Neutrophil (primary cell): Measurements from ENCODE around the gene PCNX4.

Experiments
- H3K27ac ChIP-seq: fragments of 200-600 bp; sonication (generic); 2 replicates; pipeline ENCODE4 v1.5.1; 2016; ENCODE audit warnings: mild to moderate bottlenecking, moderate library complexity
- H3K27me3 ChIP-seq: fragments of 200-600 bp; sonication (generic); 2 replicates; pipeline ENCODE4 v1.6.0; 2016; ENCODE audit warnings: mild to moderate bottlenecking
- H3K36me3 ChIP-seq: fragments of 200-600 bp; sonication (generic); 2 replicates; pipeline ENCODE4 v1.5.1; 2017
- H3K4me1 ChIP-seq, 2 experiments: fragments of 200-600 bp in 1 of 2; sonication (generic) in 1 of 2; 1 replicate in 1 of 2; 2 replicates in 1 of 2; pipeline versions ENCODE4 v1.5.1 to v1.6.1; 2013 to 2016; ENCODE audit warnings: low read depth in 1 of 2, low read length in 1 of 2, mild to moderate bottlenecking in 1 of 2, moderate library complexity in 1 of 2; ENCODE audit not compliant: control insufficient read depth in 1 of 2, insufficient read depth in 1 of 2
- H3K4me3 ChIP-seq, 2 experiments: fragments of 200-600 bp in 1 of 2; sonication (generic) in 1 of 2; 1 replicate in 1 of 2; 2 replicates in 1 of 2; pipeline ENCODE4 v1.5.1; 2013 to 2016; ENCODE audit warnings: low read depth in 1 of 2, low read length in 1 of 2, mild to moderate bottlenecking in 1 of 2, moderate library complexity in 1 of 2
- H3K9me3 ChIP-seq: fragments of 200-600 bp; sonication (generic); 2 replicates; pipeline ENCODE4 v1.5.1; 2016
- TF ChIP-seq, protein P1 (sequence below): fragments of 200-600 bp; sonication (generic); IDR thresholded peaks from 2 replicates; pipeline ENCODE4 v1.5.1; 2016; ENCODE audit warnings: antibody characterized with exemption

The PCNX4 gene

DNA sequence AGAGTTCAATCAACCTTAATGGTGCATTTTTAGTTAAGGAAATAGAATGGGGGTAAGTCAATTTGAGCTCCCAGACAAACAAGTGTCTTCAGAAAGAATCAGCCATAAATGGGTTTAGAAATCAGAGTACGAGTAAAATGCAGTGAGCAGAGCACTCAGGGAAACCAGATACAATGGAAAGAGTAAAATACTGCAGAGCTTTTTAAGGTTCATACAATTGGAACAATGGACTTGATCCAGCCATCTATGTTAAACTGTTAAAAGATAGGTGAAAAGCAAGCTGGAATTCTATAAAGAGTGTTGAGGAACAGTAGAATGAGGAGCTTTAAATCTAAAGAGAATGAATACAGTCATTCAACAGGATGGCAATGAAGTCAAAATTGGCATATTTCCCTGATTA is 23.8 kb upstream of the PCNX4 start:
- no peak overlapping the region for H3K4me3 ChIP-seq

DNA sequence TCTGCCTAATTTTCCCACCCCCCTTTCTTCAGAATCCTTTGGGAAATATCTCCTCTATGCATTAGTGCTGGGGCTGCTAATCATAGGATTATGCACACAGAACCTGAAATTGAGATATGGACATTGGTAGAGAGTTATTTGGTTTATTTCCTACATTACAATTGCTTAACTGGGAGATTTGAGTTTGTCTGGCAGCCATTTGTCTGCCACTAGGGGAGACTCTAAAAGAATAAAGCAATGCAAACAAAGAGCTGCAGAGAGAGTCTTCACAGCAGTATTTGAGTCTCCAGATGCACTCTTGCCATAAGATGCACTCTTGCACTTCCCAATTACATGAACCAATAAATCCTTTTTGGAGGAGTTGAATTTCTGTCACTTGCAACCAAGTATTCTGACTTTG is 12.0 kb upstream of the PCNX4 start:
- Histone ChIP-seq H3K4me3 (no peak overlapping the region), H3K9me3 (no peaks in the 10 kb centered on the region), H3K36me3 (no peaks in the 10 kb centered on the region), H3K4me1 (peaks cover 0 to 6% of the 10 kb centered on the region in 2 experiments), H3K27ac (no peak overlapping the region), H3K27me3 (no peaks in the 10 kb centered on the region)
- TF ChIP-seq, protein P1, sequence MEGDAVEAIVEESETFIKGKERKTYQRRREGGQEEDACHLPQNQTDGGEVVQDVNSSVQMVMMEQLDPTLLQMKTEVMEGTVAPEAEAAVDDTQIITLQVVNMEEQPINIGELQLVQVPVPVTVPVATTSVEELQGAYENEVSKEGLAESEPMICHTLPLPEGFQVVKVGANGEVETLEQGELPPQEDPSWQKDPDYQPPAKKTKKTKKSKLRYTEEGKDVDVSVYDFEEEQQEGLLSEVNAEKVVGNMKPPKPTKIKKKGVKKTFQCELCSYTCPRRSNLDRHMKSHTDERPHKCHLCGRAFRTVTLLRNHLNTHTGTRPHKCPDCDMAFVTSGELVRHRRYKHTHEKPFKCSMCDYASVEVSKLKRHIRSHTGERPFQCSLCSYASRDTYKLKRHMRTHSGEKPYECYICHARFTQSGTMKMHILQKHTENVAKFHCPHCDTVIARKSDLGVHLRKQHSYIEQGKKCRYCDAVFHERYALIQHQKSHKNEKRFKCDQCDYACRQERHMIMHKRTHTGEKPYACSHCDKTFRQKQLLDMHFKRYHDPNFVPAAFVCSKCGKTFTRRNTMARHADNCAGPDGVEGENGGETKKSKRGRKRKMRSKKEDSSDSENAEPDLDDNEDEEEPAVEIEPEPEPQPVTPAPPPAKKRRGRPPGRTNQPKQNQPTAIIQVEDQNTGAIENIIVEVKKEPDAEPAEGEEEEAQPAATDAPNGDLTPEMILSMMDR: no peak

More for the DNA sequence above, 23.8 kb upstream of the PCNX4 start:
- peaks cover 2% of the 10 kb centered on the region for H3K27me3 ChIP-seq
- no peaks in the 10 kb centered on the region for H3K9me3 ChIP-seq
- no peak overlapping the region for H3K27ac ChIP-seq
- no peaks in the 10 kb centered on the region for H3K36me3 ChIP-seq
- no peaks in the 10 kb centered on the region for H3K4me1 ChIP-seq
- TF ChIP-seq, protein P1: no peak

GRCh38 chr14:60085085-60085484 is 6.6 kb upstream of the PCNX4 start:
- TF ChIP-seq, protein P1: no peak
- peaks cover 0 to 6% of the 10 kb centered on the region in 2 experiments for H3K4me1 ChIP-seq
- H3K27ac ChIP-seq: no peak overlapping the region
- H3K27me3 ChIP-seq: no peaks in the 10 kb centered on the region
- no peak overlapping the region for H3K4me3 ChIP-seq
- H3K9me3 ChIP-seq: no peaks in the 10 kb centered on the region
- H3K36me3 ChIP-seq: no peaks in the 10 kb centered on the region

GRCh38 chr14:60085693-60086092 is 6.0 kb upstream of the PCNX4 start:
- TF ChIP-seq, protein P1: no peak
- Histone ChIP-seq H3K4me1 (peaks cover 2 to 6% of the 10 kb centered on the region in 2 experiments), H3K27ac (no peak overlapping the region)

GRCh38 chr14:60087668-60088067 is 4.1 kb upstream of the PCNX4 start:
- Histone ChIP-seq H3K4me1 (peaks cover 7 to 15% of the 10 kb centered on the region in 2 experiments), H3K4me3 (no peak overlapping the region), H3K36me3 (no peaks in the 10 kb centered on the region), H3K27me3 (no peaks in the 10 kb centered on the region), H3K27ac (no peak overlapping the region), H3K9me3 (no peaks in the 10 kb centered on the region)
- TF ChIP-seq, protein P1: no peak

More at GRCh38 chr14:60085693-60086092, 6.0 kb upstream of the PCNX4 start:
- Histone ChIP-seq H3K36me3 (no peaks in the 10 kb centered on the region), H3K27me3 (no peaks in the 10 kb centered on the region), H3K9me3 (no peaks in the 10 kb centered on the region), H3K4me3 (no peak overlapping the region)

DNA sequence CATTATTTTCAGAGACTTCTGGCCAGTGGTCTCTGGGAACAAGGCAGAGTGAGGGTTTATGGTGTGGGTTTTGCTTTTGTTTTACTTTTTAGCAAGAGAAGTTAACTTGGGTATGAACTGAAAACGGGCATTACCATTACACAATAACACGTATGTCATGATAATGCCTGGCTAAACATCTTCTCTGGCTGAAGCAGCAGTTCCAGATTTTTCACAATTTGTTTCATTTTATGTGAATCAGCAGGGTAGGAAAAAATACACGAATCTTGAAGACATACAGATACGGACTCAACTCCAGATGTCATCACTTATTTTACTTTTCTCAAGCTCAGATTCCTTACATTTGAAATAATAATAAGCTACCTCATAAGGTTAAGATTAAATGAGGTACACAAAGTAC is 2.5 kb upstream of the PCNX4 start:
- TF ChIP-seq, protein P1: no peak
- Histone ChIP-seq H3K36me3 (no peaks in the 10 kb centered on the region), H3K4me3 (no peak overlapping the region), H3K4me1 (peaks cover 22 to 30% of the 10 kb centered on the region in 2 experiments), H3K27me3 (no peaks in the 10 kb centered on the region), H3K9me3 (no peaks in the 10 kb centered on the region), H3K27ac (no peak overlapping the region)
